Activated T-cell treated with anti-CD3 and anti-CD28 coated beads for 1 hour (primary cell): Measurements from ENCODE around the gene ETV6.

Source experiments
- DNase-seq: peaks from one replicate; pipeline ENCODE4 v3.0.0-alpha.2; 2020; ENCODE audit warnings: low read depth

The ETV6 gene

DNA sequence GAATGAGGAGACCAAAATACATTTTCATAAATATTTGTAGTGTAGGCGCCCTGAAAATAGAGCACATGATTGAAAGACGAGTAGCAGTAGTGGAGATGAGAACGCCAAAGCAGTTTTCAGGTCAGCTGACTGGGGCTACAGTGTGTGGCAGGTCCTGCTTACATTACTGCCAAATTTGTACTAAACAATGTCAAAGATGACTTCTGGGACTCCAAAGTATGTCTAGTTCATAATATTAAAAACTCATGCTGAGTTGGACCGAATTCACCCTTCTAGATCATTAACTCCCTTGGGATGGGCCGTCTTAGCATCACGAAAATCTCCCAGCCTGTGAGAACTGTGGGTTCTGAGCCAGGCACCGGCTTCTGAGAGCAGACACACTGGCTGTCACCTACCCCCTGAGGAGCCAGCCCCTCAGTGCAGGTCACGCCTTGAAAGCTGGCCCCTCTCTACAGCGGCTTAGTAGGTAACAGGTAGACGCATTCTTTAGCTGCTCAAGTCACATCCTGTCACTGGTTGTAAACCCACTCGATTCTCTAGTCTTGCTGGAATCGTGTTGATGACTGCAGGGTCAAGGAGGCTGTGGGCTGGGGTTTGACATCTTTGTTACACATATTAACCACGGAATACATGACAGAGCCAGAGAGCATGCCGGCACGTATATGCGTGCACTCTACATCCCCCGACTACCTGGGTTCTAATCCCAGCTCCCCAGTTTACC is 210.4 kb downstream of the ETV6 start:
- no peak for DNase-seq

DNA sequence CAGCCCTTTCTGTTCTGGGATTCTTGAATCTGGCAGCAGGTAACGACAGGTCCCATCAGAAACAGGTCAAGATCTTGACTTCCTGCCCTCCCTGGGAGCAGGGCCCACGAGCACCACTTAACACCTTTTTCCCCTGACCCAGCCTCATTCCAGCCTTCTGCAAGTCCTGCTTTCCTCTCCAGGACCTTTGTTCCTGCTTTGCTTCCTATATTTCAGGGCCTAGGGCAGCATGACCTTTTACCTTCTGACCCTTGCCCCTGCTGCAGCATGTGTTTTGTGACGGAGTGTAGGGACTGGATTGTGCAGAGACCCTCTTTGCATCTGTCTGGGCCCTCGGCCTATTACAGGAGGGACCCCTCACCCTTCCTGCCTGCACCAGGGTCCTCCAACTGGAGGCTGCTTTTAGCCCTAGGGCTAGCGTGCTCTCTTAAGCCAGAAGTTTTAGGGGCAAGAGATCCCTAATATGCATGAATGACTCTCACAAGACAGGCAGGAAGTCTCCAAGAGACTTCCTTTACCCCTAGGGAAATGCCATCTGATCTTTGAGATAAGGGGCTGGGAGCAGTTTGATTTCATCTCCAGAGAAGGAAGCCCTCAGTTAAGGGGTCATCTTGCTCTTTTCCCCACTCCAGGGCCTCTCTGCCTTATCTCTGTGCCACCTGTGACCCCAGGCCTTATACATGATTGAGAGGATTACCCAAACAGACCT is 211.8 kb downstream of the ETV6 start:
- DNase-seq = no peak

DNA sequence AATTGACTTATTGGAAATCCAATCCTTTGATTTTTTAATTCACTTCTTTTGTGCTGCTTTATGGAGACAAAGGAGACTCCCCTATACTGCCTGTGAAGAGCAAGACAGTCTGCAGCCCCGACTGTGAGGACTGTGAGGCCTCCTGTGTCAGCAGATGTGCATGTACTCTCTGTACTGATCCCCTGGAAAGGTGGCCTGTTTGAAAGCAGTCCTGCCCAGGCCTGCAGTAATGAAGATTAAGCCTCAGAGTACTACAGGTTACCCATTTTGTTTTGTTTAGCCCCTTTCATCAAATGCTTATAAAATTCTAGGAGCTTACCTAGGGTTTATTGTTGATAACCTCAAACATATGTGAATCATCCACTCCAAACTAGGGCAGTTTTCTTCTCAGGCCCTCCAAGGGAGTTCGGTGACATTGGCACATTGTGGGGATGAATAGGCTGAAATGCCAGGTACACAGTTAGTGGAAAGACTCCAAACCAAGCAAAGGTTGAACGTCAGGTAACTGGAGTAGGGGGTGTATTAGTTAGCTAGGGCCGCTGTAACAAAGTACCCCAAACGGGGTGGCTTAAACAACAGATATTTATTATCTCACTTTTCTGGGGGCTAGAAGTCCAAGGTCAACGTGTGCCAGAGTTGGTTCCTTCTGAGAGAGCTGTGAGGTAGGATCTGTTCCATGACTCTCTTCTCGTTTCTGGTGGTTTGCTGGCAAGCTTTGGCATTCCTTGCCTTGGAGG is 212.6 kb downstream of the ETV6 start:
- DNase-seq = no peak

DNA sequence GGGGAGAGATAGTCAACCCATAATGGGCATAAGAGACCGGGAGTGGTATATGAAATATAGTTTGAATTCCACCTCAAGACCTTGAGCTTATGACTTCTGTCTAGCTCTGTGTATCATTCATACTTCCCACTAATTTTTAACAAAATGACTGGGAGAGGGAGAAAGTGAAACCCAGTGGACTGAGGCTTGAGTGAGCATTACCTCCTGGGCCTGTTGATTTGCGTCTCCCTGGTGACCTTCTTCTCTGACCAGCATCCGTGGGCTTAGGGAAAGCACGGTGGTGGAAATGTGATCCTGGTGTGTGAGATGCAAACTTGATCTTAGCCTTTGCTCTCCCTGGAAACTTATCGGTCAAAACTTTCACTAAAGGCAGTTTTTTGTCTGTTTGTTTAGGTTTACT is 213.3 kb downstream of the ETV6 start:
- DNase-seq = no peak

DNA sequence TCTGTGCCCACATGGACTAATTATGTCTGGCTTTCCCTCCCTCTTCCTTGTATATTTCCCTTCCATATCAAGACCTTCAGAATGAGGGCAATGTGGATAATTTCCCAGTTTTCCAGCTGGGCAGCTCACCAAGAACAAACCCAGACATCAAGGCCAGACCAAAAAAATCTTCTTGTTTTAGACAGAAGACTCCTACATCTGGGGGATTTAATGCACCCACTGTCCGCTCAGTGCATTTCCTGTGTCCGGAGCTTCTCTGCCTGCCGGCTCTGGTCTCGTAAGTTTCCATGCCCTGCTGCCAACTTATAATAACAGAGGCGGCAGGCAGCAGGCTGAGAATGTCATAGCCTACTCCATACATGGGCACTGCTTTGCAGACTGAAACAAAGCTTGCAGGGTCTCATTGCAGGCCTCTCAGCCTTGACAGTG is 214.0 kb downstream of the ETV6 start:
- DNase-seq = no peak

DNA sequence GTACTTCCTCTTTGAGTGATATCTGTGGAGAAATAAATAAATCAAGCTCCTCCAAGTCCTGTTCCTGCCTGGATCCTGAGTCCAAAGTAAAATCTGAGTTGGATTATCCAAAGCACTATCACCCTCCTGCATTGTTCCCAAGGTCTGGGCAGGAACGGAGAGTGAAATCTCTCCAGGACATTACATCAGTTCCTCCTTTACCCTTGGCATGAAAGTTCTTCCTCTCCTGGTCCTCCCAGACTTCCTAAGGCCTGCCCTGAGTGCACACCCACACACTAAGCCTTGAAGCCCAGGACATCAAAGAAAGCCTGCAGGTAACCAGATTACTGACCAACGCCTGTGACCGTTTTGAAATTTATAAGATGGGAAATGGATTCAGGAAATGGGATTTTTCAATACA is 214.5 kb downstream of the ETV6 start:
- DNase-seq = no peak

DNA sequence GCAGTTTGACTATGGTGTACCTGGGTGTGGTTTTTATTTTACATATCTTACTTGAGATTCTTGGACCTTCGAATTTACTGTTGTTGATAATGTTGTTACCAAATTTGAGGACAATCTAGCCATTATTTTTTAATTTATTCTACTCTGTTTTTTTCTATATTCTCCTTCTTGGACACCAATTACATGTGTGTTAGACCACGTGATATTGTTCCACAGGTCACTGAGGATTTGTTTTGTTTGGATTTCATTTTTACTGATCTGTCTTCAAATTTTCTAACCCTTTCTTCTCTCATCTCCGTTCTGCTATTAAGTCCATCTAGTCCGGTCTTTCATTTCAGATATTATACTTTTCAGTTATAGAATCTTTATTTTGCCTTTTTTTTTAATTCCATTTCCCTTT is 216.3 kb downstream of the ETV6 start:
- DNase-seq = no peak

DNA sequence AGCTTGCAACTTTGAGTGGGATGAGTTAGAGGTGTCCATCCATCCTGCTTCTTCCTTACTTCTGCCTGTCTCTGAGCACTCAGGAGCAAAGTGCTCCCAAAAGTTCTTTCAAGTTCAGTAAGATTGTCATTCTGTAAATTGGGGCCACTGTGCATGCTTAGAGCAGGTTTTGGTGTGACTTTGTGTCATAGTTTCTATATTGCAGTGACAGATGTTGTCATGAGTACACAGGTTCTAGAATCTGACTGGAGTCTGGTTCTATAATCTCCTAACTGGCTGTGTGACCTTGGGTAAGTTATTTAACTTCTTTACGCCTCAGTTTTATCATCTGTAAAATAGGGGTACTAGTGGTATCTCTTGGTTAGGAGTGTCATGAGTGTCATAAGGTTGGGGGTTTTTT is 218.6 kb downstream of the ETV6 start:
- no peak for DNase-seq

DNA sequence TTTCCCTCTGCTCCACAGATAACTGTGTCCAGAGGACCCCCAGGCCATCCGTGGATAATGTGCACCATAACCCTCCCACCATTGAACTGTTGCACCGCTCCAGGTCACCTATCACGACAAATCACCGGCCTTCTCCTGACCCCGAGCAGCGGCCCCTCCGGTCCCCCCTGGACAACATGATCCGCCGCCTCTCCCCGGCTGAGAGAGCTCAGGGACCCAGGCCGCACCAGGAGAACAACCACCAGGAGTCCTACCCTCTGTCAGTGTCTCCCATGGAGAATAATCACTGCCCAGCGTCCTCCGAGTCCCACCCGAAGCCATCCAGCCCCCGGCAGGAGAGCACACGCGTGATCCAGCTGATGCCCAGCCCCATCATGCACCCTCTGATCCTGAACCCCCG is 219.9 kb downstream of the ETV6 start:
- no peak for DNase-seq

DNA sequence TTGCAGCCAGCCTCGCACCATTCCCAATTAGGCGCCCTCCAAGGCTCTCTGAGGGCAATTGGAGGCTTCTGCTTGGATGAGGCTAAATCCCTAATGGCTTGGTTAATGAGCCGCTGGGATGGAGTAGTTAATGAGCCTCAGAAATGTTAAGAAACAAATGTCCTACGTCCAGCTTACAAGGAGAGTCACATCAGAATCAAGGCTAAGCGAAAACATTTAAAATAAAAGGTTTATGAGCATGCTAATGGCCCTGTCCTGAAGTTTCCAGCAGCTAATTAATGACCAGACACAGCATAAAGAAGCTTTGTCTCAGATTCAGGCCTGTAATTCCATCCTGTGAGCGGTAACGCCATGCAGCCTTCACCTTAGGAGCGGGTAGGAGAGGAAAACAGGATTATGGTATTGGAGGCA is 220.6 kb downstream of the ETV6 start:
- no peak for DNase-seq

DNA sequence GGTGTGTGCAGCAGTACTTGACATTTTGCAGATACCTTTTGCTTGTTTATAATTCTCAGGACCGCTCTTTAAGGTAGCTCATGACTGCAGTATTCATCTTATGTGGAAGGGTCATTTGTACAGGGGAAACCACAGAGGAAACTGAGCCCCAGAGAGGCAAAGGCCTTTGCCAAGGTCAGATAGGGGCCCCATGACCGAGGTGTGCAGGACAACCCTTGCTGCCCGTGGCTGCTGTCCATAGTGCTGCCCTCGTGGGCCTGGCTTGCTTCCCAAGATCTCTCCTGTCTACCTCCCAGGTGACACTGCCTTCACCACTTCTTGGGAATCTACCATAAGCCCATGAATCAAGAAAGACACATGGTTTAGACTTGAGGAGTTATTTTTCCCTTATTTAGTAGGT is 222.6 kb downstream of the ETV6 start:
- DNase-seq = no peak

DNA sequence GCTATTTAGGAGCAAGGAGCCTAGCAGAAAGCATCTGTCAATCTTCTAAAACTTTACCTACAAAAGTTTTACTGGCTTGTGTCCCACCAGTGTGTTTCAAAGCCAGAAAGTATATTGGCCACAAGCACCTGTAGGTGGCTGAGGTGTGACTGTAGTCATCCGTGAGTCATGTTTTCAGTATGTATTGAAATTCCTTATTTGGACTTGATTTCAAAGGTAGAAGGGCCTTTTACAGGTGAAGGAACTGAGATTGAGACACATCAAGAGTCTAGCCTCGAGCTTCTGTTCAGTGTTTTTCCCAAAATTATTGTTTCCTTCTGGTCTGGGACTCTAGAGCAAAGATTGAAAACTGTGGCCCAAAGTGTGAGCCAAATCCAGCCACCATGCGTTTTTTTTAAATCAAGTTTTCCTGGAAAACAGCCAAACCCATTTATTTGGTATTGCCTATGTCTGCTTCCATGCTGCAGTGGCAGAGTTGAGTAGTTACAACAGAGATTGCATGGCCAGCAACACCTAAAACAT is 226.0 kb downstream of the ETV6 start:
- no peak for DNase-seq

DNA sequence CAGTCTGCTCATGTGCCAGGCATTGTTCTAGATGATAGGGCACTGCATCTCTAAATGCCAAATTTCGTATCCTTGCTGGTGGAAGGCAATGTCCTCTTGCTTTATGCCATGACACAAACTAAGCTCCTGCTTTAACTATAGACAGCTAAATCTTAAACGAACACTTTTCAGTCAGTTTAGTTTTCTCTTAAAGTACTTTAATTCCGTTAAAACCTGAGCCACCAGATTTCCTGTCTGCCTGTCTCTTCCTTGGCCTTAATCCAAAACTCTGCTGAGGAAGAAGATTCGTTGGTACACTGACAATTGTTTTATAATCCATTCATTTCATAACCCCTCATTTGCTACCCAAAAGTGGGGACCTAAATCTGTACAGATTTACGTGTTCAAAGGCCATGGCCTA is 226.8 kb downstream of the ETV6 start:
- DNase-seq = no peak

DNA sequence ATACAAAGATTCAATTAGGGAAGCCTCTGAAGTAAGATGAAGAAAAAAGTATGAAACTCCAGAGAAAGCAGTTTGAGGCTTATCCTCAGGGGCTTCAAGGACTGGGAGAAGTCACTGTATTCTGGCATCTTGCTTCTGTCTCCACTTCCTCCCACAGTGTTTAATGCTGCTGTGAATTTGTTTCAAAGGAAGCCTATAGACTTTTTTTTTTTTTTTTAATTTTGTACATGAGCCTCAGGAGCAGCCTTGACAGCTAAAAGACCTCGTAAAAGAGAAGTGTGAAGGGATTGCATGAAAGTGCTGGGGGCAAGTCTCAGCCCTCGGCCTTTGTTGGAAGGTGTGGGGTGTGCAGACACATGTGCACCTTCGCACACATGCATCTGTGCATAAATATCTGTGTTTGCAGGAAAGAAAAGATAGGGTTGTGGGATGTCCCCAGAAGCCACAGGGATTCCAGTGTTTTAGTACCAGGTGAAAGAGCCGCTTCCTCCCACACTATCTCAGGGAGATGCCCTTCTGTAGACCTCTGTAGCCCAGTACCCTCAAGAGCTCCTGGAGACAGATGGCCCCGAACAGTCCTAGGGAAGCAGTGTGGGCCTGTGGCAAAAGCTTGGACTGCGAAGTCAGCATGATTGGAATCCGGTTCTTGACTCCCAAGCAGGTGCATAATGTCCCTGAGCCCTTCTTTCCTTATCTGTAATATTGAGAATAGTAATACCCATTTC is 227.8 kb downstream of the ETV6 start:
- no peak for DNase-seq

DNA sequence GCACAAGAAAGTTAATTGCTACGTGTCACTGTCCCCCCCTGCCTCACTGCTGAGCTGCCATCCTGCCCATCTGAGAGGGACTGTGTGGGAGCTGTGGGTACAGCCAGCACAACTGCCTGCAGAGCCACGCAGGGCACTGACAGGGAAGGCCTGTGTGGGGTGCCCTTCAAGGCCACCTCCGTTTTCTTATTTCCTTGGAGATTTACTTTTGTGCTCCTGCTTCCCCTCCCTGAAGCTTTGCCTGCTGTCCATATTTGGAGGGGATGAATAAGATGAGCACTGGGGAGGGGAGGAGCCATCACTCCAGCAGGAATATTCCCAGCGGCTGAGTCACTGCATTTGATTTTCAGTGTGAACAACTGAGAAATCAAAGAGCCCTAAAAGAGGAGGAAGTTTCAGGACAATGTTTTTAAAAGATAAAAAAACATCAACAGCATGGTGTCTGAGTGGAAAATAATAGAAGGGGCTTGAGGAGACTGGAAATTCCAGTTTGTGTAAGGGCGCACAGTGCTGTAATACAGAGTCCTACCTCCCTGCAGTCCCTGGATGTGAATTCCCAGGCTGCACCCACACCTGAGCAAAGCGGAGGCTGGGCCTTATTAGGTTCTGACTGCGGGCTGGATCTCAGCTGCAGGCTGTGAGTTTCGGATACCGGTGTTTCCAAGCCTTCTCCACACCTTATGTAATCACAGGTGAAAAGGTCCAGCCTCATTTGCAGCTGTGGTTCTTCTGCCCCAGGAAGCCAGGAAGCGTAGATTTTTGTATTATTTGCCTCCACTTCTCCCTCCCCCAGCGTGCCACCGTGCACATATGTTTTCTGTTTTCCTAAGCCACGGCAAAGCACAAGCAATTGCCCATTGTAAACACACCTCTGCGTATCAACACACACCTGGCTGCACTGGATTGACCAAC is 228.7 kb downstream of the ETV6 start:
- no peak for DNase-seq

DNA sequence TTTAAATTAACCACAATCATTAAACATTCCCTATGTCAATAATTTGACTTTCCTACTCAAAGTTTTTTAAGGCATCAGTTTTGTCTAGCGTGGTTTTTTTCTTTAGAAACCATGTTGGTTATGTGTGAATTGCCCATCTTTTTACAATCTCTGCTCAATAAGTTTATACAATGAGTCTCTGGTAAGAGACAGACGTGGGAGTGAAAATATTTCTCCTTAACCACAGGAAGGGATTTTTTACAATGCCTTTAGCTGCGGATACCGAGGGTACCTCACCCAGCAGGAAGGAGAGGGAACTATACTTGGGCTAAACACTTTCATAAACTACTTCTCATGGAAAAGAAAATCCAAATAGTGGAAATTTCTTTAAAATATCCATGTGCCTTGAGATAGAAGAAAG is 229.8 kb downstream of the ETV6 start:
- DNase-seq = no peak

DNA sequence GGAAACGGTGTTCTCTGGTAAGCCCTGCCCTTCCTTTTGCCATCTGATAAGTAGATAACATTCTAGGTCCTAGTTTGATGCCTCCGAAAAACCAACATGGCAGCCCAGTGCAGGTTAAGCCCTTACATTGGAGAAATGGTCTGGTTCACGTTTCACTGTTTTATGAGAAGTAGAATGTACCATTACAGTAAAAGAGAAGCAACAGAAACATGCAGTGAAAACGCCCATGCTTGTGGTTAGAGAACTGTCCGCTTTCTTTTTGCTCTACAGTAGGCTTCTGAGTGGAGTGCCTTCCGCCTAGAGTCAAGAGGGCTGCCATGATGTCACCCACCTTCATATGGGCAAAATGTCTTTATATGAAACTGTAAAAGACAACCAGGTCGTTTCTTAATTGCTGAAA is 230.9 kb downstream of the ETV6 start:
- DNase-seq = no peak

DNA sequence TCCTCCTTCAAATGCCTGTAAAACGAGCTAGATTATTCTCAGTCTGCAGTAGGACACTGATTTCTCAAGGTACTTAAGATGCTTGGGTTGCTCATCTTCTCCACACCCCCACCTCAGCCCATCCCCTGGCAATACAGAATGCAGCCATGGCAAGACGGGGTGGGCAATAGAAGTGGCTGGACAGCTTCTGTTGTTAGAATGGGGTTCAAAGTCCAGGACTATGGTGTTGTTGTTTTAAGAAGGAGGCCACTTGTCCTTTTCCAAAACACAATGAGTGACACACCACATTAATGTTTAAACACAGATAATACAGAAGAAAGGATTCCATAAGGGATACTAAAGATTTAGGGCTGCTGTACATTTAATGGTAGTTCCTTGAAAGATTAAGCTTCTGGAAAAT is 232.4 kb downstream of the ETV6 start:
- DNase-seq = no peak

DNA sequence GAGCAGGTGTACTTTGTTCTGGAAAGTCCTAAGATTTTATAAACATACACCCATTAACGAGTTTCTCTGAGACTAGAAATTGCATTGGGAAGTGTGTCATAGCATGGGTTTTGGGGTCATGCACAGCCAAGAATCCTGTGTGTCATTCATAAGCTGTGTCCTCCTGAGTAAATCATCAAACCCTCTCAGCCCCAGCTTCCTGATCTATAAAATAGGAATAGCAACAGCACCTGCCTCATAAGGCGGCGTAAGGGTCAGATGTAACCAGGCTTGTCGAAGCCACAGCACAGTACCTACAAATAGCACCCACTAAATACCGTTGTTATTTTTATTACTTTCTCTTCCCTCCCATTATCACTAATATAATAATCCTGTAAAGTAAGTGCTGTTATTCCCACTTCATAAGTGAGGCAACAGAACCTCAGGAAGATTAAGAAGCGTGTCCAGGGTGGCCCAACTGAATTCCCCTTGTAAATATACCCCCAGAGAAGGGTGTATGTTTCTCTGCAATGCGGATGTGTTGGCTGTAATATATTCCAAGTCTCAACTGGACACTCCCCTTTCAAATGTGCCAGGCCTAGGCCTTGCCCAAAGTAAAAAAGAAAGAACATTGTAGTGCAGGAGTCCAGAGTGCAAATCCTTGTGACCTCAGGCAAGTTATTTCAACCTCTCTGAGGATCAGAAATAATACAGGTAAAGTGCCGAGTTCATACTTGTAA is 233.0 kb downstream of the ETV6 start:
- no peak for DNase-seq

DNA sequence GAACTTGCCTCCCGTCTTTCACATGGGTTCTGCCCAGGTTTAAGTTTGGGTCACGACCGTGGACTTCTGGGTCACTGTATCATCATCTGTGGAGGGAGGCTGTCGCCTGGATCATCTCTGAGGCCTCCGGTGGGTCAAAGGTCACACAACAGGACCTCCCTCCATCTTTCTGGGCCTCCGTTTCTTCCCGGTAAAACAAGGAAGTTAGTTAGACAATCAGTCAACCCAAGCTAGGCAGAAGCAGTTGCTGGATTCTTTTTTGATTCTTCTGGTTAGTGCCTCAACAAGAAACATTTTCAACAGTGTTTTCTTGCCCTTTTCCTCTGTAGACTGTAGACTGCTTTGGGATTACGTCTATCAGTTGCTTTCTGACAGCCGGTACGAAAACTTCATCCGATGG is 234.6 kb downstream of the ETV6 start:
- DNase-seq = no peak

DNA sequence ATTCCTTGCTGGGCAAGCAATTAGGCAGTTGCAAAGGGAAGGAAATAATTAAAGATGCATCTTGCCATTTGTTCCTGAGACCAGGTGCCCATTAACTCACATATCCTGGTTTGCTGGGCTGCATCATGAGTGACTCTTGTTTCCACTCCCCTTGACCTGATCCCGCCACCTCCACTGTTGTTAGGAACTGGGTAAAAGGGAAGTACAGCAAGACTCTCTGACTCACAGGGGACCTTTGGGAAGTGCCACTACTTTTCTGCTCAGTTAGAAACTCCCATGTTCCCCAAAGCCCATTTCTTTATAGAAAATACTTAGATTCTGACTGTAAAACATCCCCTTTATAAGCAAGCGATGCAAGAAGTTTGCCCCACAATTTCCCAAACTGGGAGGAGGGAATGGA is 235.2 kb downstream of the ETV6 start:
- no peak for DNase-seq
